Renal pelvis (tissue), 4 donors: ENCODE data around the gene MAPT. TPM values are rescaled to one million over a fixed set of nuclear protein-coding genes. Genes with fewer than 3 reads are reported as not detected.

Experiments
- DNase-seq: peaks from one replicate; pipeline ENCODE4 v3.0.0-alpha.2; 2013
- polyA plus RNA-seq, 3 donors: library from polyadenylated mRNA; unstranded; fragments of 120-200 nt; gene quantifications; one replicate each; pipeline ENCODE4 v1.2.1, GENCODE V29; 2013; ENCODE audit not compliant: insufficient read length in 3 of 3

MAPT gene
- polyA plus RNA-seq, 3 donors = 6.9 to 9.4 (median 8.4) TPM

GRCh38 chr17:46028374-46028773 is 134.0 kb downstream of the MAPT start:
- no peak for DNase-seq

- DNase-seq = no peak
Observed at GRCh38 chr17:46028981-46029565, 134.7 kb downstream of the MAPT start.

GRCh38 chr17:46029627-46030026 is 135.3 kb downstream of the MAPT start:
- DNase-seq = no peak

- no peak for DNase-seq
Observed at GRCh38 chr17:46030752-46031151, 136.4 kb downstream of the MAPT start.

- no peak for DNase-seq
Observed at GRCh38 chr17:46031440-46031839, 137.1 kb downstream of the MAPT start.

- no peak for DNase-seq
Observed at GRCh38 chr17:46031920-46032319, 137.6 kb downstream of the MAPT start.

- DNase-seq = no peak
Observed at GRCh38 chr17:46032909-46033308, 138.6 kb downstream of the MAPT start.

GRCh38 chr17:46033392-46033791 is 139.0 kb downstream of the MAPT start:
- no peak for DNase-seq

- peak; percentile 4 for DNase-seq
Observed at GRCh38 chr17:46035112-46035818, 140.9 kb downstream of the MAPT start.

GRCh38 chr17:46036491-46036890 is 142.1 kb downstream of the MAPT start:
- DNase-seq = no peak

GRCh38 chr17:46037722-46038255 is 143.4 kb downstream of the MAPT start:
- no peak for DNase-seq

GRCh38 chr17:46038414-46038813 is 144.1 kb downstream of the MAPT start:
- DNase-seq = no peak

- DNase-seq = no peak
Observed at GRCh38 chr17:46038937-46039336, 144.6 kb downstream of the MAPT start.

GRCh38 chr17:46039592-46040186 is 145.3 kb downstream of the MAPT start:
- DNase-seq = no peak

- DNase-seq = no peak
Observed at GRCh38 chr17:46042246-46042645, 147.9 kb downstream of the MAPT start.

- DNase-seq = no peak
Observed at GRCh38 chr17:46042925-46043324, 148.6 kb downstream of the MAPT start.

GRCh38 chr17:46043606-46044005 is 149.3 kb downstream of the MAPT start:
- DNase-seq = no peak

- peak; percentile 80 for DNase-seq
Observed at GRCh38 chr17:46044286-46044928, 150.1 kb downstream of the MAPT start.

- DNase-seq = no peak
Observed at GRCh38 chr17:46044989-46045388, 150.6 kb downstream of the MAPT start.

- DNase-seq = no peak
Observed at GRCh38 chr17:46045639-46046038, 151.3 kb downstream of the MAPT start.

GRCh38 chr17:46046957-46047356 is 152.6 kb downstream of the MAPT start:
- DNase-seq = peak; percentile 27

GRCh38 chr17:46047398-46047797 is 153.0 kb downstream of the MAPT start:
- no peak for DNase-seq

GRCh38 chr17:46047856-46048255 is 153.5 kb downstream of the MAPT start:
- DNase-seq = no peak
